HepG2 (cell line): ENCODE results near the gene IPPK. TPM values are rescaled to one million over a fixed set of nuclear protein-coding genes. Genes with fewer than 3 reads are reported as not detected.
A peak's percentile ranks its signal among the peaks of the same experiment; 100 is the strongest.

ENCODE experiments used
- AHDC1 ChIP-seq: sonication (generic); formaldehyde crosslinking; IDR thresholded peaks from 2 replicates; pipeline ENCODE4 v1.5.1; 2020; ENCODE audit warnings: mild to moderate bottlenecking, missing genetic modification reagents, borderline replicate concordance
- DZIP1 ChIP-seq: sonication (generic); formaldehyde crosslinking; IDR thresholded peaks from 2 replicates; pipeline ENCODE4 v1.5.0; 2020; ENCODE audit warnings: mild to moderate bottlenecking, missing genetic modification reagents
- EP300 ChIP-seq, 3 experiments: sonication (generic) in 1 of 3; formaldehyde crosslinking in 1 of 3; IDR thresholded peaks; 2 replicates each; pipeline versions ENCODE4 v1.5.1 to v1.6.1; 2011 to 2020; ENCODE audit warnings: low read depth in 2 of 3, low read length in 2 of 3, borderline replicate concordance in 1 of 3, improper control_type of control experiment in 1 of 3, mild to moderate bottlenecking in 1 of 3, missing genetic modification reagents in 1 of 3, moderate library complexity in 1 of 3
- GFI1 ChIP-seq: sonication (generic); formaldehyde crosslinking; IDR thresholded peaks from 2 replicates; pipeline ENCODE4 v1.5.0; 2020; ENCODE audit warnings: missing genetic modification reagents, mild to moderate bottlenecking, borderline replicate concordance
- HDAC1 ChIP-seq: sonication (generic); formaldehyde crosslinking; IDR thresholded peaks from 2 replicates; pipeline ENCODE4 v1.5.1; 2020; ENCODE audit warnings: mild to moderate bottlenecking, missing genetic modification reagents
- HOXA5 ChIP-seq: sonication (generic); formaldehyde crosslinking; IDR thresholded peaks from 2 replicates; pipeline ENCODE4 v1.4.0; 2020; ENCODE audit warnings: missing genetic modification reagents
- MED1 ChIP-seq: sonication (generic); formaldehyde crosslinking; IDR thresholded peaks from 2 replicates; pipeline ENCODE4 v1.4.0; 2020; ENCODE audit warnings: missing genetic modification reagents
- PAXIP1 ChIP-seq: sonication (generic); formaldehyde crosslinking; conservative IDR thresholded peaks from 2 replicates; pipeline ENCODE4 v1.4.0; 2020; ENCODE audit warnings: mild to moderate bottlenecking, missing genetic modification reagents, moderate library complexity
- U2AF2 ChIP-seq: fragments of 200-400 bp; formaldehyde crosslinking; IDR thresholded peaks from 2 replicates; pipeline ENCODE4 v1.6.1; 2017; ENCODE audit warnings: low read depth, mild to moderate bottlenecking, low read length
- ZBTB39 ChIP-seq: sonication (generic); formaldehyde crosslinking; IDR thresholded peaks from 2 replicates; pipeline ENCODE4 v1.5.0; 2020; ENCODE audit warnings: missing genetic modification reagents
- ZKSCAN5 ChIP-seq: sonication (generic); formaldehyde crosslinking; IDR thresholded peaks from 2 replicates; pipeline ENCODE4 v1.5.1; 2020; ENCODE audit warnings: mild to moderate bottlenecking, missing genetic modification reagents
- ZNF160 ChIP-seq: sonication (generic); formaldehyde crosslinking; IDR thresholded peaks from 2 replicates; pipeline ENCODE4 v1.8.0; 2022; ENCODE audit warnings: mild to moderate bottlenecking, inconsistent platforms, missing genetic modification reagents
- ZNF740 ChIP-seq: sonication (generic); formaldehyde crosslinking; IDR thresholded peaks from 2 replicates; pipeline ENCODE4 v1.4.0; 2020; ENCODE audit warnings: missing genetic modification reagents
- polyA plus RNA-seq, 8 experiments: library from polyadenylated mRNA; depleted of rRNA in 3 of 8; stranded (reverse) in 7 of 8; unstranded in 1 of 8; fragments of >200 nt; fragmentation: Illumina TruSeq in 4 of 8; extraction: Trizol in 4 of 8; gene quantifications; 2 replicates each; pipeline versions ENCODE4 v1.2.1 to v1.2.3, GENCODE V29; 2011 to 2016; ENCODE audit warnings: low read depth in 4 of 8, missing spikeins in 1 of 8, mixed read lengths in 1 of 8; ENCODE audit not compliant: insufficient read depth in 1 of 8
- total RNA-seq, 5 experiments: library from RNA; depleted of rRNA; stranded (reverse); fragments of >200 nt; fragmentation: Illumina TruSeq; extraction: Trizol; gene quantifications; 2 replicates each; pipeline ENCODE4 v1.2.3, GENCODE V29; 2016; ENCODE audit warnings: low read depth in 1 of 5

IPPK gene
- total and polyA plus RNA-seq, 2 of the 13 experiments (the other 11 are each of a cell fraction or from before 2014, with no cell fraction given), result 9.9 to 14.1 TPM

- TF ChIP-seq MED1 (CRISPR knock-in tag), result 0 out of 2 replicates have a peak, but pooled peaks have one; percentile 38
- no peak for TF ChIP-seq ZNF160 (CRISPR knock-in tag)
- no peak for TF ChIP-seq DZIP1
- no peak for TF ChIP-seq ZKSCAN5 (CRISPR knock-in tag)
- TF ChIP-seq HOXA5, result no peak
- TF ChIP-seq ZNF740 (CRISPR knock-in tag), result no peak
- 0 out of 2 replicates have a peak, but pooled peaks have one; percentile 18 for TF ChIP-seq HDAC1 (CRISPR knock-in tag)
- TF ChIP-seq PAXIP1, result peak; percentile 59; the same call in 1 of the 2 replicates
- no peak for TF ChIP-seq U2AF2
- TF ChIP-seq EP300 (IDR thresholded peaks at IDR 0.05; ENCODE audit: low read depth in 2 of 2, low read length in 2 of 2), result peak in 1 of 2 experiments; percentile 25; a peak in 1 of 4 replicates
- no peak for TF ChIP-seq EP300 (CRISPR knock-in tag; IDR thresholded peaks at IDR 0.05; ENCODE audit: borderline replicate concordance)
- no peak for TF ChIP-seq GFI1 (CRISPR knock-in tag)
- TF ChIP-seq ZBTB39 (CRISPR knock-in tag), result no peak
- 0 out of 2 replicates have a peak, but pooled peaks have one; percentile 11 for TF ChIP-seq AHDC1 (CRISPR knock-in tag)
Measured at GRCh38 chr9:92608241-92608908, 61.6 kb downstream of the IPPK start (continued).
